Calu3 (cell line): Measurements from ENCODE around the gene PCNA. TPM values are rescaled to one million over a fixed set of nuclear protein-coding genes. Genes with fewer than 3 reads are reported as not detected.

Source experiments
- BruUV-seq: library from RNA; stranded (reverse); fragments of 400-500 nt; replicated peaks from 2 replicates; lab custom pipeline; 2021; lab: Mats Ljungman, UMichigan
- CTCF ChIA-PET: fragments of 300-600 bp; sonication (Branson Sonifier 250); formaldehyde crosslinking; loops from one replicate; lab custom pipeline; 2022; ENCODE audit warnings: antibody characterized with exemption; lab: Charles Lee
- DNase-seq: peaks from one replicate; pipeline ENCODE4 v3.0.0; 2022
- H3K27ac Mint-ChIP-seq: one replicate; pipeline ENCODE4 v1.8.0; 2022; ENCODE audit warnings: mixed read lengths; ENCODE audit not compliant: unreplicated experiment
- H3K27me3 Mint-ChIP-seq: one replicate; pipeline ENCODE4 v1.8.0; 2022; ENCODE audit warnings: mixed read lengths; ENCODE audit not compliant: unreplicated experiment
- H3K36me3 Mint-ChIP-seq: one replicate; pipeline ENCODE4 v1.8.0; 2022; ENCODE audit warnings: mild to moderate bottlenecking, moderate library complexity, mixed read lengths; ENCODE audit not compliant: insufficient read depth, unreplicated experiment
- H3K4me1 Mint-ChIP-seq: one replicate; pipeline ENCODE4 v1.8.0; 2022; ENCODE audit warnings: mild to moderate bottlenecking, low read depth, mixed read lengths; ENCODE audit not compliant: unreplicated experiment
- H3K4me3 Mint-ChIP-seq: one replicate; pipeline ENCODE4 v1.8.0; 2022; ENCODE audit warnings: mild to moderate bottlenecking, low read depth, moderate library complexity, mixed read lengths; ENCODE audit not compliant: unreplicated experiment
- H3K9me3 Mint-ChIP-seq: one replicate; pipeline ENCODE4 v1.8.0; 2022; ENCODE audit warnings: low read depth, mixed read lengths; ENCODE audit not compliant: unreplicated experiment
- CTCF ChIP-seq: fragments of 200-600 bp; IDR thresholded peaks from one replicate; pipeline ENCODE4 v1.8.0; 2022; ENCODE audit warnings: antibody characterized with exemption; ENCODE audit not compliant: unreplicated experiment
- intact Hi-C: fragments of 100-400 bp; cut with micrococcal nuclease; formaldehyde crosslinking; loops from one replicate; pipeline ENCODE4 v1.10.0; 2022; ENCODE audit not compliant: unreplicated experiment
- total RNA-seq: library from RNA; stranded (reverse); gene quantifications from 2 replicates; pipeline ENCODE4 v1.2.3, GENCODE V29; 2022

The PCNA gene
- total RNA-seq, 1 experiment from 2014 or later, result 116 TPM

- Mint-ChIP-seq H3K27me3 (no peaks in the 10 kb centered on the region), H3K36me3 (peaks cover 22% of the 10 kb centered on the region), H3K4me1 (peaks cover 11% of the 10 kb centered on the region), H3K4me3 (peak within 1 kb of the TSS; percentile 85), H3K27ac (peak within 1 kb of the TSS; percentile 59), H3K9me3 (no peaks in the 10 kb centered on the region)
- intact Hi-C loops, result loop anchor here (2.0 kb wide), 1 partner anchor 66 kb away; no protein-coding TSS in a partner anchor
- TF ChIP-seq CTCF, result peak; percentile 29
- peak; percentile 96 for DNase-seq
- CTCF ChIA-PET, result interaction anchor here (0.6 to 1.9 kb wide), 9 partner anchors 9 to 854 kb away, joined by 3 to 47 read pairs (median 4); no protein-coding TSS in a partner anchor
- BruUV-seq, result no TSS peak
Measured at GRCh38 chr20:5126512-5127203, 6.9 kb upstream of the PCNA start, which contains the start of gene CDS2. Gene CDS2, plus strand, starts transcription at chr20:5127008. Its CDS starts 85 bp downstream, at chr20:5127093.

GRCh38 chr20:5122873-5123260 lies 3.1 kb upstream of the PCNA start:
- Mint-ChIP-seq H3K9me3 (no peaks in the 10 kb centered on the region), H3K27me3 (no peaks in the 10 kb centered on the region), H3K4me3 (no peak overlapping the region), H3K36me3 (peaks cover 39% of the 10 kb centered on the region), H3K27ac (no peak overlapping the region), H3K4me1 (peaks cover 8% of the 10 kb centered on the region)
- BruUV-seq, result no TSS peak
- TF ChIP-seq CTCF, result no peak
- intact Hi-C loops, result no loop called here
- CTCF ChIA-PET, result no interaction called here
- no peak for DNase-seq

- Mint-ChIP-seq H3K27me3 (no peaks in the 10 kb centered on the region), H3K27ac (peak overlapping the region; percentile 36), H3K9me3 (no peaks in the 10 kb centered on the region), H3K36me3 (peaks cover 20% of the 10 kb centered on the region), H3K4me3 (peak overlapping the region; percentile 81), H3K4me1 (peaks cover 17% of the 10 kb centered on the region)
- no TSS peak for BruUV-seq
- CTCF ChIA-PET, result interaction anchor here (1.5 kb wide), 1 partner anchor 72 kb away, joined by 4 read pairs; no protein-coding TSS in a partner anchor
- intact Hi-C loops, result no loop called here
- no peak for DNase-seq
- no peak for TF ChIP-seq CTCF
Measured at GRCh38 chr20:5120185-5120476, 373 bp upstream of the PCNA start.

- CTCF ChIA-PET, result interaction anchor here (0.6 to 1.5 kb wide), 3 partner anchors 73 to 971 kb away, joined by 3 to 4 read pairs (median 4); no protein-coding TSS in a partner anchor
- intact Hi-C loops, result no loop called here
- Mint-ChIP-seq H3K9me3 (no peaks in the 10 kb centered on the region), H3K27me3 (no peaks in the 10 kb centered on the region), H3K27ac (no peak overlapping the region), H3K4me3 (peak overlapping the region; percentile 81), H3K4me1 (peaks cover 17% of the 10 kb centered on the region), H3K36me3 (peaks cover 21% of the 10 kb centered on the region)
- DNase-seq, result no peak
- no peak for TF ChIP-seq CTCF
- no TSS peak for BruUV-seq
Measured at GRCh38 chr20:5119143-5119434, 669 bp downstream of the PCNA start.
